Fibroblast of lung (primary cell): Measurements from ENCODE around the gene PIK3C3. TPM values are rescaled to one million over a fixed set of nuclear protein-coding genes. Genes with fewer than 3 reads are reported as not detected.

Source experiments
- DNase-seq, 2 donors: peaks; one replicate each; pipeline versions ENCODE4 v3.0.0 to v3.0.0-alpha.2; 2010; ENCODE audit warnings: low read depth in 2 of 2
- H2AFZ ChIP-seq: 2 replicates; pipeline ENCODE4 v1.5.1; 2012; ENCODE audit warnings: low read length, control low read depth, inconsistent platforms
- H3K27ac ChIP-seq: 2 replicates; pipeline ENCODE4 v1.5.1; 2011; ENCODE audit warnings: low read length, control low read depth; ENCODE audit not compliant: insufficient read depth
- H3K27me3 ChIP-seq: 2 replicates; pipeline ENCODE4 v1.5.1; 2011; ENCODE audit warnings: mild to moderate bottlenecking, low read length; ENCODE audit not compliant: control insufficient read depth, insufficient read depth
- H3K36me3 ChIP-seq: 2 replicates; pipeline ENCODE4 v1.5.1; 2011; ENCODE audit warnings: low read length; ENCODE audit not compliant: control insufficient read depth, insufficient read depth
- H3K4me1 ChIP-seq: 2 replicates; pipeline ENCODE4 v1.5.1; 2011; ENCODE audit warnings: low read length; ENCODE audit not compliant: control insufficient read depth, insufficient read depth; ENCODE audit errors: extremely low read depth
- H3K4me2 ChIP-seq: 2 replicates; pipeline ENCODE4 v1.5.1; 2011; ENCODE audit warnings: low read length, control low read depth; ENCODE audit not compliant: insufficient read depth; ENCODE audit errors: extremely low read depth
- H3K4me3 ChIP-seq, 4 experiments: fragments of 200-600 bp in 1 of 4; sonication (generic) in 1 of 4; replicated peaks in 1 of 4; 2 replicates each; pipeline ENCODE4 v1.5.1; 2011 to 2016; ENCODE audit warnings: low read length in 4 of 4, low read depth in 3 of 4, mild to moderate bottlenecking in 3 of 4, control low read depth in 2 of 4, inconsistent platforms in 1 of 4, mixed read lengths in 1 of 4; ENCODE audit not compliant: insufficient read depth in 1 of 4; ENCODE audit errors: control extremely low read depth in 1 of 4
- H3K79me2 ChIP-seq: 2 replicates; pipeline ENCODE4 v1.5.1; 2012; ENCODE audit warnings: mild to moderate bottlenecking, low read length, inconsistent platforms; ENCODE audit not compliant: control insufficient read depth, insufficient read depth
- H3K9ac ChIP-seq: 2 replicates; pipeline ENCODE4 v1.5.1; 2011; ENCODE audit warnings: mild to moderate bottlenecking, low read length, control low read depth; ENCODE audit not compliant: insufficient read depth
- H3K9me3 ChIP-seq: 2 replicates; pipeline ENCODE4 v1.5.1; 2012; ENCODE audit warnings: low read depth, low read length; ENCODE audit not compliant: control insufficient read depth, insufficient read depth
- H4K20me1 ChIP-seq: 2 replicates; pipeline ENCODE4 v1.5.1; 2011; ENCODE audit warnings: low read length; ENCODE audit not compliant: control insufficient read depth, insufficient read depth; ENCODE audit errors: extremely low read depth
- EZH2 ChIP-seq: IDR thresholded peaks from 2 replicates; pipeline ENCODE4 v1.5.1; 2012; ENCODE audit warnings: low read length, control low read depth, mild to moderate bottlenecking; ENCODE audit errors: missing control alignments
- polyA plus RNA-seq, 2 donors: library from polyadenylated mRNA; depleted of rRNA in 1 of 2; stranded (reverse) in 1 of 2; unstranded in 1 of 2; fragments of >200 nt; gene quantifications; 2 replicates each; pipeline ENCODE4 v1.2.1, GENCODE V29; 2011 to 2012; ENCODE audit warnings: missing spikeins in 1 of 2
- total RNA-seq: library from RNA; depleted of rRNA; stranded (reverse); fragments of >200 nt; gene quantifications from 2 replicates; pipeline ENCODE4 v1.2.1, GENCODE V29; 2014
- TF ChIP-seq, protein P1 (sequence below), 2 donors: IDR thresholded peaks in 1 of 2; conservative IDR thresholded peaks in 1 of 2; 1 replicate in 1 of 2; 2 replicates in 1 of 2; pipeline ENCODE4 v1.5.1; 2011 to 2012; ENCODE audit warnings: low read length in 2 of 2, control low read depth in 1 of 2, inconsistent platforms in 1 of 2, low read depth in 1 of 2, mild to moderate bottlenecking in 1 of 2

PIK3C3 gene
- total and polyA plus RNA-seq, 2 donors (not counting 1 experiment from before 2014, with no cell fraction given), result 28.9 to 58.6 TPM

DNA sequence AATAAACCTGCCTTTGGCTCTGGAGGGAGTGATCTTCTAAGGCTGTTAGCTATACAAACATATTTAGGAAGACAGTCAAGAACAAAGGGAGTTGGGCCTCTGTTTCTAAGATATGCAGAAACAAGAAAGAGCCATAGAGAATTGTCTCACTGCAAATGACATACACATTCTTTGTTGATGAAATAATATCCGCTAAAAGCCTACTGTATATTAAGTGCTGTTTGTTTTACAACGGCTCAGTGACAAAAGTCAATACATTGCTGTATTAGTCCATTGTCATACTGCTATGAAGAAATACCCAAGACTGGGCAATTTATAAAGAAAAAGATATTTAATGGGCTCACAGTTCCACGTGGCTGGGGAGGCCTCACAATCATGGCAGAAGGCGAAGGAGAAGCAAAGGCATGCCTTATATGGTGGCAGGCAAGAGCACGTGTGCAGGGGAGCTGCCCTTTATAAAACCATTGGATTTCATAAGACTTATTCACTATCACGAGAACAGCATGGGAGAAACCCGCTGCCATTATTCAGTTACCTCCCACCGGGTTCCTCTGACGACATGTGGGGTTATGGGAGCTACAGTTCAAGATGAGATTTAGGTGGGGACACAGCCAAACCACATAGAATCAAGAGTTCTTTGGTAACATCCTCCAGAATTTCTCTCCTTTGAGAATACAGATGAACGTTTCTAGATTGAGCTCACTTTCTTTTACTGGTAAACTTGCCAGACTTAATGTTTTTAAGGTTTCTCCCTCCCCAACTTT, 157.8 kb downstream of the PIK3C3 start:
- Histone ChIP-seq H4K20me1 (no peaks in the 10 kb centered on the region), H3K9ac (no peak overlapping the region), H3K27me3 (no peaks in the 10 kb centered on the region), H3K4me2 (no peak overlapping the region), H2AFZ (no peak overlapping the region), H3K79me2 (no peaks in the 10 kb centered on the region), H3K4me3 (no peak overlapping the region), H3K9me3 (no peaks in the 10 kb centered on the region), H3K4me1 (no peaks in the 10 kb centered on the region), H3K27ac (no peak overlapping the region), H3K36me3 (no peaks in the 10 kb centered on the region)
- DNase-seq, result peak in 1 of 2 donors; percentile 4
- TF ChIP-seq EZH2, result no peak
- TF ChIP-seq, protein P1, sequence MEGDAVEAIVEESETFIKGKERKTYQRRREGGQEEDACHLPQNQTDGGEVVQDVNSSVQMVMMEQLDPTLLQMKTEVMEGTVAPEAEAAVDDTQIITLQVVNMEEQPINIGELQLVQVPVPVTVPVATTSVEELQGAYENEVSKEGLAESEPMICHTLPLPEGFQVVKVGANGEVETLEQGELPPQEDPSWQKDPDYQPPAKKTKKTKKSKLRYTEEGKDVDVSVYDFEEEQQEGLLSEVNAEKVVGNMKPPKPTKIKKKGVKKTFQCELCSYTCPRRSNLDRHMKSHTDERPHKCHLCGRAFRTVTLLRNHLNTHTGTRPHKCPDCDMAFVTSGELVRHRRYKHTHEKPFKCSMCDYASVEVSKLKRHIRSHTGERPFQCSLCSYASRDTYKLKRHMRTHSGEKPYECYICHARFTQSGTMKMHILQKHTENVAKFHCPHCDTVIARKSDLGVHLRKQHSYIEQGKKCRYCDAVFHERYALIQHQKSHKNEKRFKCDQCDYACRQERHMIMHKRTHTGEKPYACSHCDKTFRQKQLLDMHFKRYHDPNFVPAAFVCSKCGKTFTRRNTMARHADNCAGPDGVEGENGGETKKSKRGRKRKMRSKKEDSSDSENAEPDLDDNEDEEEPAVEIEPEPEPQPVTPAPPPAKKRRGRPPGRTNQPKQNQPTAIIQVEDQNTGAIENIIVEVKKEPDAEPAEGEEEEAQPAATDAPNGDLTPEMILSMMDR (conservative IDR thresholded peaks at IDR 0.05 in 1 of 2, IDR thresholded peaks at IDR 0.05 in 1 of 2; ENCODE audit: low read depth in 1 of 2, low read length in 2 of 2), result no peak

DNA sequence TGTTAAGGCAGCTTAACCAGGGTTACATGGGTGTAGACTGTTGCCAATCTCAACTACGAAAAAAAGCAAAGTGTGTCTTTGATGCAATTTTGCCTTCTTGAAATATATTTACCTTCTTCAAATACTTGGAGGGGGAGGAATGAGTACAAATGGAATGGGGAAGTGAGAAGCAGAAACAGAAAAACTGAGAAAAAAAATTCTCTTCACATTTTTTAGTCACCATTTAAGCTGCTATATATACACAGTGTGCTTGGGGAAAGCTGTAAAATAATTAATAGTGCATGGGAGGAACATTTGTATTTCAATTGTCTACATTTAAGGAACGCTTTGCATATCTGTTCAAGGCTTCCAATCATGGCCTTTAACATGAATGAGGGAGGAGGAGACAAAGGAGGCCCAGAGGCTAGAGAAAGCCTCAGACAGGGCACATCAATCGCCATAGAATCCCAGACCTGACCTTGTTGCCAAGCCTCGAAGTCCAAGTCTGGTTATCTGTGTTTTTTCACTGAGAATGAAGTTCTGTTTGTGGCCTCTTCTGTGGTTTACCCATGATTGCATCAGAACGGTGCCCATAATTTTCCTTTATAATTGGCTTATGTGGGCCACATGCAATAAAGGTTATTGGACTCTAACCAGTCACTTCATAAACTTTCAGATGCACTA, 158.6 kb downstream of the PIK3C3 start:
- Histone ChIP-seq H3K4me3 (no peak overlapping the region), H4K20me1 (no peaks in the 10 kb centered on the region), H3K4me1 (no peaks in the 10 kb centered on the region), H3K27me3 (no peaks in the 10 kb centered on the region), H3K79me2 (no peaks in the 10 kb centered on the region), H3K27ac (no peak overlapping the region), H2AFZ (peak overlapping the region; percentile 75), H3K36me3 (no peaks in the 10 kb centered on the region), H3K9ac (no peak overlapping the region), H3K9me3 (no peaks in the 10 kb centered on the region), H3K4me2 (no peak overlapping the region)
- no peak for TF ChIP-seq EZH2
- TF ChIP-seq, protein P1 (conservative IDR thresholded peaks at IDR 0.05 in 1 of 2, IDR thresholded peaks at IDR 0.05 in 1 of 2; ENCODE audit: low read depth in 1 of 2, low read length in 2 of 2), result no peak
- peak; percentile 52 to 73 for DNase-seq

- Histone ChIP-seq H3K36me3 (no peaks in the 10 kb centered on the region), H3K4me1 (no peaks in the 10 kb centered on the region), H3K9ac (no peak overlapping the region), H4K20me1 (no peaks in the 10 kb centered on the region), H3K4me3 (no peak overlapping the region), H3K4me2 (peak overlapping the region; percentile 19), H3K9me3 (no peaks in the 10 kb centered on the region), H2AFZ (peak overlapping the region; percentile 61), H3K27ac (no peak overlapping the region), H3K79me2 (no peaks in the 10 kb centered on the region), H3K27me3 (no peaks in the 10 kb centered on the region)
- peak; percentile 61 to 87 for DNase-seq
- TF ChIP-seq, protein P1 (conservative IDR thresholded peaks at IDR 0.05 in 1 of 2, IDR thresholded peaks at IDR 0.05 in 1 of 2; ENCODE audit: low read depth in 1 of 2, low read length in 2 of 2), result peak; percentile 80 to 88
- TF ChIP-seq EZH2, result no peak
These were observed 159.4 kb downstream of the PIK3C3 start for GRCh38 chr18:42114310-42114943.
